Kidney (tissue), 14 donors: ENCODE measurements around the gene VPS18. TPM values are rescaled to one million over a fixed set of nuclear protein-coding genes. Genes with fewer than 3 reads are reported as not detected.

Experiments used
- DNase-seq, 5 donors: peaks; one replicate each; pipeline ENCODE4 v3.0.0-alpha.2; 2013 to 2020
- FAIRE-seq: peaks from 2 replicates; lab custom pipeline; 2012; peaks lifted over from hg19 to GRCh38; lab: Jason Lieb, UNC
- H3K27ac ChIP-seq, 2 donors: one replicate each; pipeline ENCODE4 v1.7.0; 2013; ENCODE audit warnings: low read depth in 2 of 2, low read length in 2 of 2, inconsistent platforms in 1 of 2
- H3K27me3 ChIP-seq: one replicate; pipeline ENCODE4 v1.7.1; 2013; ENCODE audit warnings: low read length, inconsistent platforms; ENCODE audit not compliant: control insufficient read depth, insufficient read depth
- H3K36me3 ChIP-seq, 3 donors: one replicate each; pipeline versions ENCODE4 v1.7.0 to v1.7.1; 2013; ENCODE audit warnings: low read length in 3 of 3, control low read depth in 1 of 3, inconsistent platforms in 1 of 3; ENCODE audit not compliant: insufficient read depth in 3 of 3, control insufficient read depth in 2 of 3
- H3K4me1 ChIP-seq, 3 donors: one replicate each; pipeline versions ENCODE4 v1.7.0 to v1.7.1; 2013; ENCODE audit warnings: low read length in 3 of 3, inconsistent platforms in 1 of 3, low read depth in 1 of 3; ENCODE audit not compliant: control insufficient read depth in 2 of 3, insufficient read depth in 2 of 3
- H3K4me3 ChIP-seq, 3 donors: one replicate each; pipeline versions ENCODE4 v1.7.0 to v1.8.1; 2013; ENCODE audit warnings: low read length in 3 of 3, control low read depth in 1 of 3, inconsistent platforms in 1 of 3
- H3K9ac ChIP-seq, 3 donors: one replicate each; pipeline versions ENCODE4 v1.7.0 to v1.7.1; 2013; ENCODE audit warnings: low read length in 3 of 3, control low read depth in 1 of 3, inconsistent platforms in 1 of 3
- H3K9me3 ChIP-seq, 3 donors: one replicate each; pipeline versions ENCODE4 v1.7.0 to v1.7.1; 2013; ENCODE audit warnings: low read length in 3 of 3, control low read depth in 1 of 3, inconsistent platforms in 1 of 3; ENCODE audit not compliant: control insufficient read depth in 2 of 3, insufficient read depth in 1 of 3
- intact Hi-C: fragments of 100-400 bp; cut with DNase I; formaldehyde crosslinking; loops from one replicate; pipeline ENCODE4 v1.11.1; 2022
- polyA plus RNA-seq: library from polyadenylated mRNA; stranded (reverse); fragments of 350-450 nt; fragmentation: Illumina TruSeq; extraction: RNeasy Lipid Tissue Mini Kit (QIAGEN cat#74804); gene quantifications from one replicate; pipeline ENCODE4 v1.2.3, GENCODE V29; 2014; ENCODE audit warnings: low read depth, low replicate concordance; ENCODE audit not compliant: insufficient read depth
- total RNA-seq: library from RNA; stranded (reverse); fragmentation: NEBNext Ultra II Directional; extraction: Animal tissue kit (Norgen Biotek cat#: 25700); gene quantifications from one replicate; pipeline ENCODE4 v1.2.1, GENCODE V29; 2021
- TF ChIP-seq, protein P1 (sequence below): IDR thresholded peaks from 3 replicates; pipeline ENCODE4 v1.5.1; 2012; ENCODE audit warnings: mild to moderate bottlenecking, moderate library complexity, borderline replicate concordance; ENCODE audit not compliant: insufficient read depth; ENCODE audit errors: extremely low read depth
- donor health status: control.
- donor health status: control.
- donor health status: control.
- donor health status: control.
- donor health status: control.
- donor health status: DM: yes; HTN: yes; CAD: no.
- donor health status: Normal renal cell carcinoma (clear cell type).

Gene VPS18
- total and polyA plus RNA-seq, 2 donors from 2014 or later, result 21.9 to 28.1 TPM

DNA sequence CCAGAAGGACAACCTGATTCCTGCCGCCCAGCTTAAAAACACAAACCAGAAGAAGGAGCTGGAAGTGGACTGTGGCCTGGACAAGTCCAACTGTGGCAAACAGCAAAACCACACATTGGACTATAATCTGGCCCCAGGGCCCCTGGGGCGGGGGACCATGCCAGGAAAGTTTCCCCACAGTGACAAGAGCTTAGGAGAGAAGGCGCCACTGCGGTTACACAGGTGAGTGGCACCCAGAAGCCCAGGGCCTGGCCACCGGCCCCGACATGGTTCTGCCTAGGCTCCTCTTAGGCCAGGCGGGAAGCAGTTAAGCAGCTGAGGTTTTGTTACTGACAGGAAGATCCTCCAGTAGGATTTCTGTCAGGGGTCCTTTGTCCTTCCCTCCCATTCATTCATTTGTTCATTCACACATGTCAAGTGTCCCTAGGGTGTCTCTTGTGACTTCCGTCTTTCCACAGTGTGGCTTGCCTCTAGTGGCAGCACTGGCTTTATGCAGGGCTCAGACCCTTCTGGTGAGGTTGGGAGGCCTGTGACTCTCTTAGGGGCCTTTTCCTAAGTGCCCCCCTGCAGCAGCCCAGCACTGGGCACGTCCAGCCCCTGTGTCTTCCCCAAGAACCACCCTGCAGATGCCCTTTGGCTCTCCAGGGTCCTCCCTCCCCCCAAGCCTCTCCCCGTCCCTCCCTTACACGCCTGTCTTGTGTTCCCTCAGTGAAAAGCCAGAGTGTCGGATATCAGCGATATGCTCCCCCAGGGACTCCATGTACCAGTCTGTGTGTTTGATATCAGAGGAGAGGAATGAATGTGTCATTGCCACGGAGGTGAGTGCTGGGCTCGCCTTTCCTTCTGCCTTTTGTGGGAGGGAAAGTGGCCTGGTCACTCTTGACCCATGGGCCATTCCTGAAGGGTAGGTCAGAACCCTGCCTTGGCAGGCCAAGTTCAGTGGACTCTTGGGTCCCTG is 42.7 kb downstream of the VPS18 start:
- Histone ChIP-seq H3K27me3 (no peaks in the 10 kb centered on the region), H3K4me3 (peak overlapping the region in 1 of 3 donors; percentile 29), H3K36me3 (no peaks in the 10 kb centered on the region), H3K9me3 (no peaks in the 10 kb centered on the region), H3K9ac (no peak overlapping the region), H3K4me1 (peaks cover 0 to 18% (median 5%) of the 10 kb centered on the region in 3 donors), H3K27ac (no peak overlapping the region)
- DNase-seq (no peak), FAIRE-seq (no peak)
- intact Hi-C loops, result no loop called here
- TF ChIP-seq, protein P1, sequence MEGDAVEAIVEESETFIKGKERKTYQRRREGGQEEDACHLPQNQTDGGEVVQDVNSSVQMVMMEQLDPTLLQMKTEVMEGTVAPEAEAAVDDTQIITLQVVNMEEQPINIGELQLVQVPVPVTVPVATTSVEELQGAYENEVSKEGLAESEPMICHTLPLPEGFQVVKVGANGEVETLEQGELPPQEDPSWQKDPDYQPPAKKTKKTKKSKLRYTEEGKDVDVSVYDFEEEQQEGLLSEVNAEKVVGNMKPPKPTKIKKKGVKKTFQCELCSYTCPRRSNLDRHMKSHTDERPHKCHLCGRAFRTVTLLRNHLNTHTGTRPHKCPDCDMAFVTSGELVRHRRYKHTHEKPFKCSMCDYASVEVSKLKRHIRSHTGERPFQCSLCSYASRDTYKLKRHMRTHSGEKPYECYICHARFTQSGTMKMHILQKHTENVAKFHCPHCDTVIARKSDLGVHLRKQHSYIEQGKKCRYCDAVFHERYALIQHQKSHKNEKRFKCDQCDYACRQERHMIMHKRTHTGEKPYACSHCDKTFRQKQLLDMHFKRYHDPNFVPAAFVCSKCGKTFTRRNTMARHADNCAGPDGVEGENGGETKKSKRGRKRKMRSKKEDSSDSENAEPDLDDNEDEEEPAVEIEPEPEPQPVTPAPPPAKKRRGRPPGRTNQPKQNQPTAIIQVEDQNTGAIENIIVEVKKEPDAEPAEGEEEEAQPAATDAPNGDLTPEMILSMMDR, result no peak

GRCh38 chr15:40937762-40938535 is 43.7 kb downstream of the VPS18 start:
- no peaks in the 10 kb centered on the region for H3K27me3 ChIP-seq
- TF ChIP-seq, protein P1, result peak; percentile 37
- H3K9ac ChIP-seq, result no peak overlapping the region
- H3K27ac ChIP-seq, result no peak overlapping the region
- peaks cover 0 to 25% (median 9%) of the 10 kb centered on the region in 3 donors for H3K4me1 ChIP-seq
- DNase-seq (no peak), FAIRE-seq (no peak)
- intact Hi-C loops, result no loop called here
- H3K36me3 ChIP-seq, result no peaks in the 10 kb centered on the region
- no peak overlapping the region for H3K4me3 ChIP-seq
- no peaks in the 10 kb centered on the region for H3K9me3 ChIP-seq

- H3K4me3 ChIP-seq, result no peak overlapping the region
These were observed 44.3 kb downstream of the VPS18 start for GRCh38 chr15:40938536-40938870.

More at GRCh38 chr15:40938536-40938870, 44.3 kb downstream of the VPS18 start:
- DNase-seq (no peak), FAIRE-seq (no peak)
- Histone ChIP-seq H3K9me3 (no peaks in the 10 kb centered on the region), H3K36me3 (no peaks in the 10 kb centered on the region), H3K27ac (no peak overlapping the region), H3K27me3 (no peaks in the 10 kb centered on the region), H3K9ac (no peak overlapping the region), H3K4me1 (peaks cover 0 to 23% (median 9%) of the 10 kb centered on the region in 3 donors)
- intact Hi-C loops, result no loop called here
- TF ChIP-seq, protein P1, result no peak
